Panc1 (cell line): ENCODE results near the gene GRPEL2. TPM values are rescaled to one million over a fixed set of nuclear protein-coding genes. Genes with fewer than 3 reads are reported as not detected.

Experiments used
- ATAC-seq: fragments of 200-7000 bp; cut with Tn5 transposase; 2 replicates; pipeline ENCODE4 v1.9.1; 2020; ENCODE audit warnings: mild to moderate bottlenecking, moderate library complexity
- BruUV-seq: library from RNA; stranded (reverse); fragments of 400-500 nt; replicated peaks from 2 replicates; lab custom pipeline; 2021; lab: Mats Ljungman, UMichigan
- CTCF ChIA-PET: fragments of 300-600 bp; sonication (Branson Sonifier 250); formaldehyde crosslinking; loops from one replicate; lab custom pipeline; 2022; ENCODE audit warnings: antibody characterized with exemption; lab: Charles Lee
- POLR2A ChIA-PET: fragments of 300-600 bp; sonication (Branson Sonifier 250); formaldehyde crosslinking; loops from one replicate; lab custom pipeline; 2022; ENCODE audit warnings: antibody characterized with exemption; lab: Charles Lee
- DNase-seq: peaks from one replicate; pipeline ENCODE4 v3.0.0-alpha.2; 2010; ENCODE audit warnings: low read depth, low spot score
- H3K27ac ChIP-seq: 2 replicates; pipeline ENCODE4 v1.5.1; 2011; ENCODE audit warnings: mild to moderate bottlenecking, low read length, inconsistent platforms
- H3K27me3 ChIP-seq: fragments of 200-500 bp; sonication (Bioruptor generic); 2 replicates; pipeline ENCODE4 v1.6.0; 2014; ENCODE audit warnings: low read length, inconsistent platforms; ENCODE audit not compliant: control insufficient read depth, insufficient read depth
- H3K36me3 ChIP-seq: fragments of 200-500 bp; sonication (Bioruptor generic); 2 replicates; pipeline ENCODE4 v1.5.1; 2014; ENCODE audit warnings: inconsistent platforms, mild to moderate bottlenecking, low read length, moderate library complexity; ENCODE audit not compliant: control insufficient read depth, insufficient read depth
- H3K4me1 ChIP-seq: 2 replicates; pipeline ENCODE4 v1.5.1; 2011; ENCODE audit warnings: inconsistent platforms, mild to moderate bottlenecking, low read length, moderate library complexity; ENCODE audit not compliant: control insufficient read depth, insufficient read depth
- H3K4me3 ChIP-seq, 2 experiments: 2 replicates each; pipeline ENCODE4 v1.5.1; 2011 to 2012; ENCODE audit warnings: low read depth in 2 of 2, low read length in 2 of 2, mild to moderate bottlenecking in 2 of 2, inconsistent platforms in 1 of 2, moderate library complexity in 1 of 2
- H3K9me3 ChIP-seq: fragments of 200-500 bp; sonication (Bioruptor generic); 2 replicates; pipeline ENCODE4 v1.5.1; 2014; ENCODE audit warnings: low read depth, mild to moderate bottlenecking, inconsistent platforms, low read length, moderate library complexity; ENCODE audit not compliant: control insufficient read depth, insufficient read depth
- CTCF ChIP-seq: fragments of 450-650 bp; IDR thresholded peaks from 2 replicates; pipeline ENCODE4 v1.5.1; 2017; ENCODE audit warnings: mild to moderate bottlenecking
- POLR2AphosphoS5 ChIP-seq: IDR thresholded peaks from 2 replicates; pipeline ENCODE4 v1.6.1; 2012; ENCODE audit warnings: mild to moderate bottlenecking, low read depth, low read length, moderate library complexity
- REST ChIP-seq, 2 experiments: IDR thresholded peaks; 2 replicates each; pipeline ENCODE4 v1.6.1; 2011 to 2012; ENCODE audit warnings: low read depth in 2 of 2, control low read depth in 1 of 2, low read length in 1 of 2, mild to moderate bottlenecking in 1 of 2, moderate library complexity in 1 of 2; ENCODE audit not compliant: insufficient read depth in 1 of 2
- SIN3A ChIP-seq: IDR thresholded peaks from 2 replicates; pipeline ENCODE4 v1.6.1; 2012; ENCODE audit warnings: low read depth, mild to moderate bottlenecking, low read length, moderate library complexity, borderline replicate concordance; ENCODE audit not compliant: insufficient read depth
- TCF7L2 ChIP-seq: IDR thresholded peaks from 2 replicates; pipeline ENCODE4 v1.6.1; 2011; ENCODE audit warnings: mild to moderate bottlenecking, low read depth, low read length, inconsistent platforms
- in situ Hi-C: cut with HindIII; loops from 2 replicates; pipeline ENCODE4 v1.10.0; 2016; ENCODE audit warnings: low sequenced_read_pairs, low pct_unique_long_range_greater_than_20kb
- intact Hi-C: fragments of 100-400 bp; cut with micrococcal nuclease; formaldehyde crosslinking; loops from one replicate; pipeline ENCODE4 v1.10.0; 2022; ENCODE audit not compliant: unreplicated experiment
- total RNA-seq: library from RNA; stranded (reverse); gene quantifications from one replicate; pipeline ENCODE4 v1.2.1, GENCODE V29; 2021; ENCODE audit not compliant: unreplicated experiment

Gene GRPEL2
- total RNA-seq, 1 experiment from 2014 or later = 30.1 TPM

GRCh38 chr5:149382517-149383220 is 37.4 kb downstream of the GRPEL2 start:
- H3K4me1 ChIP-seq = 0 out of 2 replicates have a peak, but pooled peaks cover 3% of the 10 kb centered on the region
- POLR2A ChIA-PET = no interaction called here
- in situ Hi-C loops = no loop called here

GRCh38 chr5:149383399-149383798 is 38.1 kb downstream of the GRPEL2 start:
- 0 out of 2 replicates have a peak, but pooled peaks cover 3% of the 10 kb centered on the region for H3K4me1 ChIP-seq
- ChIA-PET POLR2A (no interaction called here), CTCF (interaction anchor here (0.6 kb wide), 1 partner anchor 62 kb away, joined by 4 read pairs; no protein-coding TSS in a partner anchor)
- H3K36me3 ChIP-seq = no peaks in the 10 kb centered on the region
- no TSS peak for BruUV-seq
- in situ Hi-C loops = no loop called here
- no peak overlapping the region for H3K27ac ChIP-seq
- intact Hi-C loops = no loop called here
- DNase-seq (no peak), ATAC-seq (no peak)
- H3K27me3 ChIP-seq = no peaks in the 10 kb centered on the region
- H3K4me3 ChIP-seq = no peak overlapping the region
- no peaks in the 10 kb centered on the region for H3K9me3 ChIP-seq
- TF ChIP-seq TCF7L2 (no peak), SIN3A (no peak), POLR2AphosphoS5 (no peak), CTCF (no peak)

More at GRCh38 chr5:149382517-149383220, 37.4 kb downstream of the GRPEL2 start:
- no peak for ATAC-seq
- H3K36me3 ChIP-seq = no peaks in the 10 kb centered on the region
- CTCF ChIA-PET = interaction anchor here (0.6 to 1.8 kb wide), 5 partner anchors 11 to 719 kb away, joined by 3 to 6 read pairs (median 6); no protein-coding TSS in a partner anchor
- no peak overlapping the region for H3K27ac ChIP-seq
- DNase-seq = no peak
- H3K4me3 ChIP-seq = no peak overlapping the region
- H3K9me3 ChIP-seq = no peaks in the 10 kb centered on the region
- BruUV-seq = no TSS peak
- TF ChIP-seq POLR2AphosphoS5 = no peak
- TF ChIP-seq REST (IDR thresholded peaks at IDR 0.05; ENCODE audit: insufficient read depth in 1 of 2, low read depth in 2 of 2, low read length in 1 of 2) = no peak
- TF ChIP-seq TCF7L2 = no peak
- no peak for TF ChIP-seq SIN3A
- TF ChIP-seq CTCF = no peak
- intact Hi-C loops = loop anchor here (1.0 kb wide), 2 partner anchors 52 to 182 kb away; no protein-coding TSS in a partner anchor
- no peaks in the 10 kb centered on the region for H3K27me3 ChIP-seq
